Measurements from ENCODE around the gene MAP3K5.

Gene MAP3K5

DNA sequence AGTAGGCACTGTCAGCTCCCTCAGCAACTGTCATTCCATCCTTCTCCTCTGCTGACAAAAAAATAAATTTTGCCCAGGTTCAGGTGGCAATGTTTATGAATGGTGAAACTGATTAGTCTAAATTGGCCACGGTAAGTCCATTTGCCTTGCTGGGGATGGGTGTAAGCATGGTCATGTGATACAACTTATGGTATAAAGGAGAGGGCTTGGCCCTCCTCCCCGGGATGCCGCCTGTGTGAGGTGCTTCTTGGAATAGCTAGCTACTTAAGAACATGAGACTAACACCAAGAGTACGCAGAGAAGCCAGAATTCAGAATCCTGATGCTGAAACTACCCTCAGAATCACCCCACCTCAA lies 147.7 kb downstream of the MAP3K5 start:
- no peak for DNase-seq (ENCODE audit: low read depth)

DNA sequence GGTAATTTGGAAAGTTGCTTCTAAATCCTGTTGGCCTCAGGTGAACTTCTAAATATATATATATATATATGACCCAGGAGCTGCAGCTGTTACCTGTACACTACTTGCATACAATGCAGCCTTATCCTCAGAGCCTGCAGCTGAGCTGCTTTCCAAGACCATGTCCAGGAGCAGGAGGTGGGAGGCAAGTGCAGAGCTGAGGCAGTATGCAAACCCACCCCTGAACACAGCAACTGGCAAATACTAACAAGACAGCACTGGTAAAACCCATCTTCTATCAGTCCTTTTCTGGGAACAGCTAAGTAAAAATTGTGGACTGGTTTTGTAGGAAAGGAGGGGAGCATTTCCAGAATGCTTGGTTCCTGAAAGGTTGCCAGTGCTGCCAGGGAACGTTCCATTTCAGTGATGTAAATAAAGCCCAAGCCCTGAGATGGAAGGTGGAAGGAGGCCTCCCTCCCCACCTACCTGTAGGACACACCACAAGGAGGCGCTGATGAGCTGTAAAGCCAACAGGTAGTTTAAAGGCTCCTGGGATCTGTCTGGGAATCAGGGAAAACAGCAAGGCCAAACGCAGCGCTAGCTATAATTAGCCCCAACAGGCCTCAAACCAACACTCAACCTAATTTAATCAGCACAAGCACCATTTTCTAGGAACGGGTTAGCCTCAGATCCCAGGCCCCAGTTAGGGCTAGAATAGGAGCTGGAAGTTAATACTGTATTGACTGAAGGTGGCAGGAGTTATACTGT lies 148.3 kb downstream of the MAP3K5 start:
- peak; percentile 86 for DNase-seq (ENCODE audit: low read depth)

DNA sequence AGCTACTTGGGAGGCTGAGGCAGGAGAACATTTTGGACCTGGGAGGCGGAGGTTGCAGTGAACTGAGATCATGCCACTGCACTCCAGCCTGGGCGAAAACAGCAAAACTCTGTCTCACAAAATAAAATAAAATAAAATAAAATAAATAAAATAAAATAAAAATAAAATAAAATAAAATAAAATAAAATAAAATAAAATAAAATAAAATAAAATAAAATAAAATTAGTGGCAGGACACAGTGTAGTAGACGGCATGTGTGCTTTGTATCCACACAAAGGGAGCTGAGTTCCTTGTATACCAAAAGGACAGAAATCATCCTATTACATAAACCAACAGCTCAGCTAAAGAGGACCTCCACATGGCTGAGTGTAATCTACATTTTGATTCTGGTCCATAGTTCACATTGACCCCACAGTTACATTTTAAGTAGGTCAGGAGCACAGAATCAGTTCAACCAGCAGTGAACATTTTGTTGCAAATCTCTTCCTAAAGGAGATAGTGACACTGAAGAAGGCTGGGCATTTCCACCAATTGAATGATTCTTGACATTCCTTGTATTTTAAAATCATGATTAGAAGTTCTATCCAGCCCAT lies 150.3 kb downstream of the MAP3K5 start:
- no peak for DNase-seq (ENCODE audit: low read depth)

DNA sequence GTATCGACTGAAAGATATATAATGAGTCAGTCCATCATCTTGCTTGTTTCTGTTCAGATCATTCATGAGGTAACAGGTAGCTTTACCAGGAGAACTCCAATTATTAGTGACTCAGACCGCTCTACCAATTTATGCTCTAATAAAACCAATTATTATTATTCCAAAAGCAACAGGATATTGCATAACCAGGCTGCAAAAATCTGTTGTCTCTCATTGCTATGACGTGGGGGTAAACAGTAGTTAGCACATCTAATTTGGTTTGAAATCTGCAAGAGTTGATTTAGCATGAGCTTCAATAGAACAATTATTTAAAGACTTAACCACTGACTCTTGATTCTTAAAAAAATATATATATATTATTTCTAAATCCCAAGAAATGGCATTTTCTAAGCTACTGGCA lies 151.1 kb downstream of the MAP3K5 start:
- no peak for DNase-seq (ENCODE audit: low read depth)

DNA sequence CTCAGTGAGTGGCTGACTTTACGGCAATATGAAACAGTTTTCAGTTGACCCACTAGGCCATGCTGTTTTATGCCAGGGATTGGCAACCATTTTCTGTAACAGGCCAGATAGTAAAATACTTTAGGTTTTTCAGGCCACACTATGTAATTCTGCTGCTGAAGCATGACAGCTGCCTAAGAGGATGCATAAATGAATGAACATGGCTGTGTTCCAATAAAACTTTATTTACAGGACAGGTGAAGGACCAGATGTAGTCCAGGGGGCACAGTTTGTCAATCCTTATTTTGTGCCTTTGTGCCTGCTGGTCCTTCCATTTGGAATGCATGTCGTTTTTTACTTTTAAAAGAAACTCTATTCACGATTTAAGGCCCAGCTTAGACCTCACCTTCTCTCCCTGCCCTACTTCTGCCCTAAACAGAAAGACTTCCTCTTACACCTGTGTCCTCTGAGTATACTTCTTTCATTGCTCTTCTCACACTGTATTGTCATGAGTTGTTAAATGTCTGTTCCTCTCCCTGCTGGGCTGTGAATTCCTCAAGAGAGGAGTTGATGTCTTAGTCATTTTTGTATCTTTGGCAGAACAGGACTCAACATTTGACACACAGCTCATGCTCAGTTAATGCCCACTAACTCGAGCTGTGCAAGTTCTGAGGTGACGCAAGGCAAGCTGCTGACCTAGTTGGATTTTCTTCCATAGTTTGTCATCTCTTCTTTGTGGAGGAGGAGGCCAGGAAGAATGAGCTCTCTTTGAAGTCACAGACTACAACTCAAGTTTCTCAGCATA lies 152.0 kb downstream of the MAP3K5 start:
- peak; percentile 51 for DNase-seq (ENCODE audit: low read depth)

DNA sequence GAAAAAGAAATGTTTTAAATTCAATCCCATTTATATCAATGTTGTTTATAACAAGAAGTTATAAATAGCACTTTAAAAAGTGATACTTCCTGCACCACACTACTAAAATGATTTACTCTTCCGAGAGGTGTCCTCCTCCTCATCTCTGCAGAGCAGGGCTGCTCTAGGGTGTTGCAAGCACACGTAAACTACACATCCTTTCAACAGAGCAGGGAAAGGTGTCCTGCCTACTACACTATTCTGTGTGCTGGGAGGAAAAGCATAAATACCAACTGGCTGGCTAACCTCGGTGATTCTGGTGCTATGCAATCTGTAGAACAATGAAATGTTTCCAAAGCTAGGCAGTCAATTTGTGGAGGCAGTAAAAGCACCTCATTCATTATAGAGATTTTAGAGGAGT lies 152.6 kb downstream of the MAP3K5 start:
- no peak for DNase-seq (ENCODE audit: low read depth)

DNA sequence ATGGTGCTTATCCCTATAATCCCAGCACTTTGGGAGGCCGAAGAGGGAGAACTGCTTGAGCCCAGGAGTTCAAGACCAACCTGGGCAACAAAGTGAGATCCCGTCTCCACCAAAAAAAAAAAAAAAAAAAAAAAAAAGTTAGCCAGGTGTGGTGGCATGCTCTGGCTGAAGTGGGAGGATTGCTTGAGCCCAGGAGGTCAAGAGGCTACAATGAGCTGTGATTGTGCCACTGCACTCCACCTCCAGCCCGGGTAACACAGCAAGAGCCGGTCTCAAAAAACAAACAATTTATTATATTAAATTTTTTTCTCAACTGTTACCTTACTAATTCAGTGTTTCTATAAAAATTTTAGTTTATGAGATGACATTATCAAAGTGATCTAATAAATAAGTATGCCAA lies 156.7 kb downstream of the MAP3K5 start:
- no peak for DNase-seq (ENCODE audit: low read depth)

DNA sequence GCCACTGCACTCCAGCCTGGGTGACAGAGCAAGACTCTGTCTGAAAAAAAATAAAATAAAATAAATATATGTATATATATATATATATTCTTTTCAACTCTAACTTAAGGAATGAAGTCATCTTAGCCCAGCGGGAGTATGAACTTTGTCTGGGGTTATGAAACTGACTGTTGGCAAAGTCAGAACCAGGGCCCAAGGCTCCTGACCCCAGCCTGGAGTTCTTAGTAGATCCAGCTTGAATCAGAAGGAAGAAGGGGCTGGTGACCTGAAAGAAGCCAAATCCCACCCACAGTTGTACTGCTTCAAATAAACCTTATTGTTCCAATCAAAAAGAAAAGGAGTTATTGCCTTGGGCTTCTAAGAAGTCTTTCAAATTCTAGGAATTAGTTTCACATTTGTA lies 158.9 kb downstream of the MAP3K5 start:
- DNase-seq (ENCODE audit: low read depth): no peak

DNA sequence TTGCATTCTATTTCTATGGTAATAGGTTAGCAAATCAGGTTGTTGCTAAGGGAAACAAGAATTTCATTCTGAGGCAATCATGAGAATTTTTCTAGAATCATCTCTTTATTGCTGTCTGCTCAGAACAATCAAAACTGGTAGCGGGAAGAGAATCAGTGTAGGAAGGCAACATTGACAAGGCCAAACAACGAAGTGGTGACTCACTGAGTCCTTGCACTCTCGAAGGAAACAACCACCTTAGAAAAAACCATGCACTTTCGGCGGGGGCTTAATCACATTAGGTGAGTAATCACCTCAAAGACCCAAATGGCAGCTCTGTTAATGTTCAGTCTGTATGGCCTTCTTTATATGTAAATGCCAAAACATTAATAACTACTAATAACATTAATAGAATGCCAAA lies 163.3 kb downstream of the MAP3K5 start:
- DNase-seq (ENCODE audit: low read depth): no peak

DNA sequence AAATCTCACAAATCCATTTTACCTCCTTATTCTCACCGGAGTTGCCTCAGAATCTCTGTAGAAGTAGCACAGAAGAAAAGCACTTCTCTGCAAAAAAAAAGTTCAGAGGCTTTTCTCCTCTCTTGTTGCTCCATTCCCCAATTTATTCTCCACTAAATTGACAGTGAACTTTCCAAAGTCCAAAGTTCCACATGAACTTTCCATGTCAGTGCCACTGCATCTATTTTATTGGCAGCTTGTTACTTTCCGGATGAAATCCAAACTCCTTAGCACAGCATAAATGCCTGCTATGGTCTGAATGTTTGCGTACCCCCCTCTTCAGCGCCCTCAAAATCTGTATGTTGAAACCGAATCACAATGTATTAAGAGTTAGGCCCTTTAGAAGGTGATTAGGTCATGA lies 165.1 kb downstream of the MAP3K5 start:
- no peak for DNase-seq (ENCODE audit: low read depth)

DNA sequence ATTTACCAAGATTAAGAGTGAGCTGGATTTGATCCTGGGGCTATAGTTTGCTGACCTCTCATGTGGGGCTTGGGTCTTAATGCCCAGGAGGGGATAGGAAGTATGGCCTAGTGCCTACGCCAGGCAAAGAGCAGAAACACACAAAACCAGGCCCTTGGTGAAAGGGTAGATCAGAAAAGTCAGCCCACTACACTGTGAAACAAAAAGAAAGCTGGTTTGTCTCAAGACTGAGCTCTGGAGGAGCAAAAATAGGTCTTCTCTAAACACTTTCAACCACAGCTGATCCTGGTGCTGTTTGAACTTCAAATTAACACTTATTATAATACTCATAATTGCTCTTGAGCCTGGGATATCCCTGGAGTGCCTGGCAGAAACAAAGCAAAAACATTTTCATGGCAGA lies 167.0 kb downstream of the MAP3K5 start:
- no peak for DNase-seq (ENCODE audit: low read depth)

DNA sequence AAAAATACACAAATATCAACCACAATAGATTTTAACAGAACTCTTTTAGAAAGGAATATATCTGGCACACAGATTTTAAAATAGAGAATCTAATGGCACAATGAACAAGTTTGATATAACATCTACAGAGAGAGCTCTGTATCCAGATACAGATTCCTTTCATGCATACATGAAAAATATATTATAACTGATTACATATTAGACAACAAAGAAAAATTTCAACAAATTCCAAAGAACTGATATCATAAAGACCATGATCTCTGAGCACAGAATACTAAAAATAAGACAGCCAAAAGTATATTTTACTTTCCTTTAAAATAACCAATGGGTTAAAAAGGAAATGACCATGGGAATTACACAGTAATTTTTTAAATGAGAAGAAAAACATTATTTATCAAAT lies 167.9 kb downstream of the MAP3K5 start:
- DNase-seq (ENCODE audit: low read depth): no peak

DNA sequence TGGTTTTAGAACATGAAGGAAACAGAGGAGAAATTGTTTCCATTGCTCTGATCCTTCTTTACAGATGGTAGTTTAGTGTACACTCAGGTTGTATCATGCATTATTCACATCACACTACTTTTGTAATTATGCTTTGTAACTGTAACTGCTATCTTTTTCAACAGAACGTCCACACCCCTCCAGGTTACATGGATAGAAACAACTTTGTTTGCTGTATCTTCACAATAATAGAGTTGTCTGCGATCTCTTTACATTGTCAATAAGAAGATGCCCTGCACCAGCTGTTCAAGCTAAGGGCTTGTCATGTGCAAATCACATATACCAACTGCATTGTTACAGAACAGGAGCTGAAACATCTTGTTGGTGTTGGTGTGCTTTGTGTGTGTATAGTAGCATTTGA lies 174.2 kb downstream of the MAP3K5 start:
- DNase-seq (ENCODE audit: low read depth): no peak

DNA sequence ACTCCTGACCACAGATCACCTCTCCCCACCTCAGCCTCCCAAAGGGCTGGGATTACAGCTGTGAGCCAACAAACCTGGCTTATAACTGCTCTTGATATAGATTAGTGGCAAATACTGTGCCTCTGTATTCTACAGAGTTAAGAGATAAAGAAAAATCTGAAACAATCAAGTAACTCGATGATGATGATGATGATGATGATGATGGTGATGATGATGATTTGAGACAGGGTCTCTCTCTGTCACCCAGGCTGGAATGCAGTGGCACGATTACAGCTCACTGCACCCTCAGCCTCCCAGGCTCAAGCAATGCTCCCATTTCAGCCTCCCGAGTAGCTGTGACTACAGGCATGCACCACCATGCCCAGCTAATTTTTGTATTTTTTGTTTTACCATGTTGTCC lies 175.8 kb downstream of the MAP3K5 start:
- DNase-seq (ENCODE audit: low read depth): no peak

DNA sequence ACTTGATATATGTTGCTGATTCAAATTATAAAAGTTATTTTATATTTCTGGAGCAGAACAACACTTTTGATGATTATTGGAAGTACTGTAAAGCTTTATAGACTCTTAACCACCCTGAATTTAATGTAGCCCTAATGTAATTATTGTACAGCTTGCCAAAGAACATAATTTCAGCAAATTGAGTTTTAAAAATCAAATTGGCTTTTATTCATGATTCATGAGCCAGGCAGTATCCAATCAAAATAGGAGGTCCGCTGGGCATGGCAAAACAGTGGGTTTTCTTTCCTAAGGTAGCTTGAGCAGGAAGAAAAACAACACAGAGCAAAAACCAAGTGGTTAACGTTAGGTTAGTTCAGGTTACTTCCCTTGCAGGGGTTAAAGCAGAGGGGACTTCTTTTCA lies 177.3 kb downstream of the MAP3K5 start:
- DNase-seq (ENCODE audit: low read depth): no peak

DNA sequence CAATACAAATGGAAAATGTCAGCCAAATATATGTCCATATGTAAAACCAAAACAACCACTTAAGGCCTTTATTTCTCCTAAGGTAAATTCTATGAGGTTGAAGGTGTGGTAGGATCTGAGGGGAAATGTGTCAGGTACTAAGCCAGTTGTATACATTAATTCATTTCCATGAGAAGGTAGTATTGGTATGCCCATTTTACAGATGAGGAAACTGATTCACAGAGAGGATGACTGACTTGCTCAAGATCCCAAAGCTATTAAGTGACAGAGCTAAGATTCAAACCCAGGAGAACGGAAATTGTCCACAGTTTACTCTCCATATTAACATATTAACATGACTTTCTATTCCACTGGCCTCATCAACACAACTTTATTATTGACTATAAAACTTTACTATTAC lies 177.9 kb downstream of the MAP3K5 start:
- DNase-seq (ENCODE audit: low read depth): no peak

DNA sequence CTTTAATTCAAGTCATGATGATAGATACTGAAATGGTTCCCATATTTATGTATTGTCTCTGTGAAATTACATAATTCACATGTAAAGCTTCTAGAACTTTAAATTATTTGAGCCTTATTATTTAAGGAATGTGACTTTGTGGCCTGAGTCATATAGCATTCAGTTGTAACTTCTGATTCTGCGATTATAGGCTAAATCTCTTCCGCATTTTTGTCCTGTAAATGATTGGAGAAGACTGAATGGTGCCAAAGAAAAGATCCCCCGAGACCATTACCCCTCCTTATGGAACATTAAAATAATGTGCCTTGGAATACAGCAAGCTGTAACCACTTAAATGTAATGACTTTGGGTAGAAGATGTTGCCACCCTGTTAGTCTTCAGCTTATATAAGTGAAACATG lies 178.8 kb downstream of the MAP3K5 start:
- DNase-seq (ENCODE audit: low read depth): peak; percentile 81

DNA sequence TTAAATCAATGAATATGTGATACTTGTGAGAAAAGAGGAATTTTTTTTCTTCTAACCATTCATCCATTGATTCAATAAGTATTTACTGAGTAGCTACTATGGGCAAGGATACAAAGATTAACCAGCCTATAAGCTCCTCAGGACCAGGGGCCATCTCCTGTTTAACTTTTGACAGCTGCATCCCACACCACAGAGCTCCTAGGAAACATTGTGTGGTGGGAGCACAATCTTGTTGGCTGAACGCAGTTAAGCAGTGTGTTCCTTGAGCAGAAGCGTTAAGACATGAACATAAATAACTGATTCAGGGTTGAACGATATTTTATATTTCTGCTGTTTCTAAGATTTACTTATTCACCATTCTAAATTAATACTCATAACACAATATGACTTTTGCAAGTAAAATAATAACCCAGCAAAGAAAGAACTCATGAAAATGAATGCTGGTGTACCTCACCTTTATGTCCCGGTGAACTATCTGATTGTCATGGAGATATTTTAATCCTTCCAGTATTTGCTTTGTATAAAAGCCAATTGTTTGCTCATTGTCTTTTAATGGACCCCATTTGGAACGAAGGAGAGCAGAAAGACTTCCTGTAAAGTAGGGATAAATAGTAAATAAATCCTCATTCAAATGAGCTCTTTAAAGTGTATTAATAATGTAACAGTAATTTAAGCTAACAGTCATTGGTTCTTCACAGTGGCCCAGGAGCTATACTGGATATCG lies 179.4 kb downstream of the MAP3K5 start:
- DNase-seq (ENCODE audit: low read depth): no peak

DNA sequence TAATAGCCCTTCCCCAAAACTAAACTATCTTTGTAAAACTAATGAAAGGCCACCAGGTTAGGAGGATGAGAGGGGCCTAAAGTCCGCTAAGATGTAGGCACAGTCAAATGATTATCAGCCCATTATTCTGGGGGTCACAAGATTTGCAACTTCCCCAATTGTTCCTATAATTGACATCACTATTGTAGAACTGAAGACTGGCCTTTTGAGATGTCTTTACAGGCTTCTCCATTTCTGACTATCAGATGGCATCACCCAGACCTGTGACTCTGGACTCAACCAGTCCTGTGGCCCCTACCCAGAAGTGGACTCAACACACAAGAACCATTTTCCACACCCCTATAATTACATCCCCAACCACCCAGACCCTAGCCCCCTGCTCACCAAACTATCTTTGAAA lies 180.5 kb downstream of the MAP3K5 start:
- no peak for DNase-seq (ENCODE audit: low read depth)

DNA sequence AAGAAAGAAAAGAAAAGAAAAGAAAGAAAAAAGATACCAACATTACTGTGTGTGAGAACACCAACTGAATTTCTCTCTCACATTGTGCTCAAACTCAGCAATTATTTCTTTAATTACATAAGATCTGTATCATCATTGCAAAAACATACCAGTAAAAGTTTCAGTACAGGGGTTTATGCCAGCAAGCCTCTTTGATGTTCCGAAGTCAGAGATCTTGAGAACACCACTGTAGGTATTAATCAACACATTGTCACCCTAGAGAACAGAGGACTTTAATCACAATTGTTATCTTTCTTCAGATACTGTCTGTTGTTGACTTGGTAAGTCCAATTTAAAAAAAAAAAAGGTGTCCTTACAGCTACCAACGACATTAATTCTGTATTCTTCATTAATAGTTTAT lies 181.1 kb downstream of the MAP3K5 start:
- peak; percentile 4 for DNase-seq (ENCODE audit: low read depth)

DNA sequence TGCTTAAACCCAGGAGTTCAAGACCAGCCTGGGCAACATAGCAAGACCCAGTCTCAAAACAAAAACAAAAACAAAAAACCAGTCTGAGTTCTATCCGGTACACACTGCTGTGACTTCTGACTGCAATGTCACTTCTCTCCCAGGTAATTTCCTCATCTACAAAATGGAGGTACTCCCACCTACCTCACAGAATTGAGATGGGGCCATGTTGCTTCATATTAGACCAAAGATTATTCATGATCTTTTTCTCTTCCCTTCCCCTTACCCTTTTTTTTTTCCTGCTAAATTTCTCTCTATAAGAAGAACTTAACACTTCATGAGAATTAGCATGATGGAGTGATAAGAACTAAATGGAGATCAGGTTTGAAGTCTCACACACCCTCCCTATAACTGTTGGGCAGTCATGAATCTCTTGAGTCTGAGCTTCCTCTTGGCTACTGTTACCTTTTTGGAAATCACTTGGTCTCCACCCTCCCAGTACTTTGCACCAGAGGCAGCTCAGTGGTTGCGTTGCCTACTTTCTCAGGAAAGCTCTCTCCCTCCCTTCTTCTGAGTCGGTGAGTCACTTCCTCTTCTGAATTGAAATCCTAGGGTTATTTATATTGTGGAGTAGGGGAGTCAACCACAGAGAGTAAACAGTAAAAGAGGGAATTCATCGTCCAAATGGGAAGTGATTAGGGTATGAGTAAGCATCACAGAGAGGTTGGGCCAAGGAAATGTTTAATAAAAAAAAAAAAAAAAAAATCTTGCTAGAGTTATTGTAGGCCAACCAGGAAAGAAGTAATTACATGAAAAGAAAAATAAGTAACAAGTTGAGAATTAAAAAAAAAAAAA lies 182.2 kb downstream of the MAP3K5 start:
- DNase-seq (ENCODE audit: low read depth): peak; percentile 99

DNA sequence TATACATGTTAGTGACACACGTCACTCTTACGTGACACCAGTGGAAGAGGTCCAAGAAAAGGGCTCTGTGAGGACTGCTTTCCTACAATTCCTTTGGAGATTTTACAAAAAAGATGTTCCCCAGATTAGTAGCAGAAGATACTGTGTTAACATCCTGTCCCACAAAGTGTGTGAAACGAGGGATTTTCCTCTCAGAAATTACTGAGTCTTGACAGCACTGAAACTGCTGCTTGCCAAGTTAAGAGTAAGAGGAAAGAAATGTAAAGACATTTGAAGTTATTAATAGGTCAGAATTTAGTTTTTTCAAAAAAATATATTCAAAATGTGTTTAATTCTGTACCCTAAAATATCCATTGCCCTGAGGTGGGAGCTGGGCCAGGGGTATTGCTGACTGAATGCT lies 183.3 kb downstream of the MAP3K5 start:
- peak; percentile 90 for DNase-seq (ENCODE audit: low read depth)

Measured in EH (cell line).